ENCODE data around the gene SETBP1. TPM values are rescaled to one million over a fixed set of nuclear protein-coding genes. Genes with fewer than 3 reads are reported as not detected.

SETBP1 gene
- total and polyA plus RNA-seq, 2 of the 8 experiments (the other 6 are each of a cell fraction or from before 2014, with no cell fraction given): 2.0 to 6.5 TPM

DNA sequence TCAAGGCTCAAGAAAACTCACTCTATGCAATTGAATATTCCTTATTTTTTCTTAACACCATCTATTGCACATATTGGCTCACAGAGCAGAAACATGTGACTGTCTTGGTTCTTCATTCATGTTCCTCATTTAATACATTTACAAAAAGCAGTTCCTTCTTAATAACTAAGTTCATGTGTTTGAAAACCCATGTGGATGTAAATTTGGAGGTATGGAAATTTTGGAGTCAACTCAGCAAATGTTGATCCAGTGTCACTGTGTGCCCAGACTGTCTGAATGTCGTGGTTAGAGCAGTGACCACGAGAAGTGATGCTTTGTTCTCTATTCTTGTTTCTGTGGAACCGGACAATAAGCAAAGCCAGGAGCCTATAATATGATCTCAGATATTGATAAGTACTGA is 299.1 kb downstream of the SETBP1 start:
- H2BK15ac ChIP-seq (ENCODE audit: low read length): no peak overlapping the region
- no peak overlapping the region for H3K14ac ChIP-seq (ENCODE audit: insufficient read length)
- H2BK20ac ChIP-seq (ENCODE audit: low read length): no peak overlapping the region
- POLR2A ChIA-PET (ENCODE audit: partially characterized antibody): no interaction called here
- H3K4me1 ChIP-seq (replicated peaks in 1 of 4; ENCODE audit: control insufficient read depth in 3 of 4, insufficient read depth in 4 of 4, low read length in 3 of 4): no peaks in the 10 kb centered on the region
- H4K8ac ChIP-seq (ENCODE audit: extremely low read depth, insufficient read depth, low read length): no peak overlapping the region
- H3K27me3 ChIP-seq (replicated peaks in 1 of 4; ENCODE audit: control insufficient read depth in 3 of 4, extremely low read depth in 1 of 4, insufficient read depth in 3 of 4, low read length in 3 of 4): no peaks in the 10 kb centered on the region
- H3K79me2 ChIP-seq (ENCODE audit: control insufficient read depth in 1 of 2, insufficient read depth in 2 of 2, low read length in 2 of 2): no peaks in the 10 kb centered on the region
- H3K23ac ChIP-seq (ENCODE audit: insufficient read length): no peak overlapping the region
- H3K36me3 ChIP-seq (ENCODE audit: control insufficient read depth in 2 of 4, insufficient read depth in 4 of 4, low read length in 3 of 4): no peaks in the 10 kb centered on the region
- no peaks in the 10 kb centered on the region for H3K9me3 ChIP-seq (ENCODE audit: insufficient read depth in 2 of 2, low read depth in 1 of 2, low read length in 1 of 2)
- H3K18ac ChIP-seq (ENCODE audit: extremely low read depth, low read length): no peak overlapping the region
- no peaks in the 10 kb centered on the region for H3K23me2 ChIP-seq (ENCODE audit: low read depth, low read length)
- no peak overlapping the region for H2AK5ac ChIP-seq (ENCODE audit: low read depth, low read length)
- no peak overlapping the region for H3K27ac ChIP-seq (ENCODE audit: low read depth, low read length)
- no peak overlapping the region for H3K4me3 ChIP-seq (ENCODE audit: extremely low read depth in 1 of 4, insufficient read depth in 2 of 4, low read depth in 3 of 4, low read length in 4 of 4)
- FAIRE-seq (no peak), DNase-seq (ENCODE audit: low read depth in 1 of 2, low spot score in 2 of 2) (no peak)
- H2BK120ac ChIP-seq (replicated peaks; ENCODE audit: low read depth, low read length): no peak overlapping the region
- no peak overlapping the region for H3K56ac ChIP-seq (replicated peaks; ENCODE audit: insufficient read length, low read depth, low read length)
- TF ChIP-seq ATF3 (IDR thresholded peaks at IDR 0.05; ENCODE audit: insufficient read depth, low read depth, low read length): no peak
- no peak for TF ChIP-seq POLR2AphosphoS5 (IDR thresholded peaks at IDR 0.05; ENCODE audit: low read depth, low read length)
- TF ChIP-seq EP300 (IDR thresholded peaks at IDR 0.05; ENCODE audit: borderline replicate concordance in 1 of 2, low read depth in 2 of 2, low read length in 2 of 2): no peak
- CTCF ChIA-PET (ENCODE audit: partially characterized antibody): interaction anchor here (1.0 to 2.4 kb wide), 2 partner anchors 8 to 851 kb away, joined by 3 to 9 read pairs; no protein-coding TSS in a partner anchor
- H2BK5ac ChIP-seq (ENCODE audit: low read depth, low read length): no peak overlapping the region
- H3K9ac ChIP-seq (replicated peaks in 1 of 4; ENCODE audit: extremely low read depth in 1 of 4, low read depth in 3 of 4, low read length in 3 of 4): no peak overlapping the region
- WGBS, 2 experiments (ENCODE audit: extremely low coverage in 1 of 2, insufficient coverage in 1 of 2, insufficient read length in 1 of 2, insufficient replicate concordance in 2 of 2, low coverage in 1 of 2, low lambda C conversion rate in 2 of 2, missing lambda C conversion rate in 1 of 2): 86% methylated on average over 3 of the region's 3 CpGs; no CpG with 5 or more reads in 1 of the 2 experiments
- H4K20me1 ChIP-seq (replicated peaks in 1 of 2; ENCODE audit: control insufficient read depth in 1 of 2, insufficient read depth in 2 of 2, low read length in 2 of 2): no peaks in the 10 kb centered on the region
- H4K5ac ChIP-seq (ENCODE audit: insufficient read length, low read depth, low read length): no peak overlapping the region
- H4K91ac ChIP-seq (replicated peaks; ENCODE audit: insufficient read length, low read length): no peak overlapping the region
- H3K4me2 ChIP-seq (ENCODE audit: insufficient read depth in 1 of 2, low read depth in 2 of 2, low read length in 2 of 2): no peak overlapping the region
- H3K4ac ChIP-seq (replicated peaks; ENCODE audit: insufficient read length, low read depth, low read length): no peak overlapping the region
- no peak overlapping the region for H2BK12ac ChIP-seq (ENCODE audit: low read depth, low read length)
- no peaks in the 10 kb centered on the region for H3K79me1 ChIP-seq (ENCODE audit: low read depth, low read length)
- no peak overlapping the region for H2AFZ ChIP-seq (ENCODE audit: low read length)

Measured in H1 (cell line).